GM12864 (cell line): Measurements from ENCODE around the gene CFAP97D1.

Experiments used
- DNase-seq: peaks from one replicate; pipeline ENCODE4 v3.0.0-alpha.2; 2011; ENCODE audit warnings: low read depth
- H3K4me3 ChIP-seq: 2 replicates; pipeline ENCODE4 v1.5.1; 2011; ENCODE audit warnings: mild to moderate bottlenecking, low read depth, low read length, control low read depth
- CTCF ChIP-seq: IDR thresholded peaks from 2 replicates; pipeline ENCODE4 v1.5.1; 2011; ENCODE audit warnings: low read depth, mild to moderate bottlenecking, moderate library complexity, low read length, control low read depth, inconsistent platforms; ENCODE audit errors: missing control alignments

CFAP97D1 gene

GRCh38 chr17:43803758-43804157 is 23.5 kb downstream of the CFAP97D1 start:
- DNase-seq, result no peak
- no peak for TF ChIP-seq CTCF

GRCh38 chr17:43805117-43805516 is 24.9 kb downstream of the CFAP97D1 start:
- no peak for TF ChIP-seq CTCF
- no peak for DNase-seq
- H3K4me3 ChIP-seq, result no peak overlapping the region

More at GRCh38 chr17:43803758-43804157, 23.5 kb downstream of the CFAP97D1 start:
- no peak overlapping the region for H3K4me3 ChIP-seq

GRCh38 chr17:43808076-43808475 is 27.8 kb downstream of the CFAP97D1 start:
- TF ChIP-seq CTCF, result no peak
- DNase-seq, result no peak
- no peak overlapping the region for H3K4me3 ChIP-seq

GRCh38 chr17:43809121-43809520 is 28.9 kb downstream of the CFAP97D1 start:
- no peak for TF ChIP-seq CTCF

GRCh38 chr17:43810226-43810715 is 30.0 kb downstream of the CFAP97D1 start:
- TF ChIP-seq CTCF, result no peak
- H3K4me3 ChIP-seq, result no peak overlapping the region
- DNase-seq, result no peak

More at GRCh38 chr17:43809121-43809520, 28.9 kb downstream of the CFAP97D1 start:
- no peak overlapping the region for H3K4me3 ChIP-seq
- no peak for DNase-seq

GRCh38 chr17:43810823-43811222 is 30.6 kb downstream of the CFAP97D1 start:
- no peak for DNase-seq
- TF ChIP-seq CTCF, result no peak
- no peak overlapping the region for H3K4me3 ChIP-seq
